GM19324 (cell line): ENCODE measurements around the gene ATN1.
"Not testable (repeated sequence)": the region's sequence is repeated elsewhere in the genome, so short reads cannot be mapped to it uniquely, and the experiment has no call there.

Source experiments
- ATAC-seq: cut with Tn5 transposase; IDR thresholded peaks from one replicate; pipeline ENCODE4 v1.9.1; 2021; ENCODE audit warnings: mild to moderate bottlenecking, moderate library complexity; ENCODE audit not compliant: unreplicated experiment, low FRiP score

The ATN1 gene

GRCh38 chr12:6927379-6928021 lies at the start of gene ATN1:
Gene ATN1, plus strand, starts transcription at chr12:6927959. Its CDS starts 6,043 bp downstream, at chr12:6934002.
- ATAC-seq: no peak

- not testable (repeated sequence) for ATAC-seq
Measured at GRCh38 chr12:6879824-6880223, 47.9 kb upstream of the ATN1 start.

- no peak for ATAC-seq
Measured at GRCh38 chr12:6883252-6883651, 44.5 kb upstream of the ATN1 start.

GRCh38 chr12:6883683-6884082 lies 44.1 kb upstream of the ATN1 start:
- ATAC-seq: no peak

- no peak for ATAC-seq
Measured at GRCh38 chr12:6884539-6884938, 43.2 kb upstream of the ATN1 start.

- ATAC-seq: not testable (repeated sequence)
Measured at GRCh38 chr12:6886206-6886999, 41.4 kb upstream of the ATN1 start.

GRCh38 chr12:6887460-6887859 lies 40.3 kb upstream of the ATN1 start:
- ATAC-seq: no peak

- ATAC-seq: no peak
Measured at GRCh38 chr12:6888360-6888759, 39.4 kb upstream of the ATN1 start.

- ATAC-seq: not testable (repeated sequence)
Measured at GRCh38 chr12:6888794-6889193, 39.0 kb upstream of the ATN1 start.

GRCh38 chr12:6889775-6890573 lies 37.8 kb upstream of the ATN1 start:
- ATAC-seq: not testable (repeated sequence)

- peak; percentile 92 for ATAC-seq
Measured at GRCh38 chr12:6890789-6891645, 36.7 kb upstream of the ATN1 start.

- peak; percentile 7 for ATAC-seq
Measured at GRCh38 chr12:6891646-6892001, 36.1 kb upstream of the ATN1 start.

GRCh38 chr12:6892683-6893082 lies 35.1 kb upstream of the ATN1 start:
- not testable (repeated sequence) for ATAC-seq

GRCh38 chr12:6894321-6894720 lies 33.4 kb upstream of the ATN1 start:
- no peak for ATAC-seq

GRCh38 chr12:6896846-6897435 lies 30.8 kb upstream of the ATN1 start:
- ATAC-seq: no peak

- ATAC-seq: no peak
Measured at GRCh38 chr12:6899427-6899826, 28.3 kb upstream of the ATN1 start.

- ATAC-seq: no peak
Measured at GRCh38 chr12:6899837-6900519, 27.8 kb upstream of the ATN1 start.

GRCh38 chr12:6902448-6902847 lies 25.3 kb upstream of the ATN1 start:
- no peak for ATAC-seq

GRCh38 chr12:6903722-6904121 lies 24.0 kb upstream of the ATN1 start:
- ATAC-seq: no peak
